ENCODE measurements around the gene SUFU. TPM values are rescaled to one million over a fixed set of nuclear protein-coding genes. Genes with fewer than 3 reads are reported as not detected.
A peak's percentile ranks its signal among the peaks of the same experiment; 100 is the strongest.

Gene SUFU
- total and polyA plus RNA-seq, 2 of the 8 experiments (the other 6 are each of a cell fraction or from before 2014, with no cell fraction given): 7.0 to 10.8 TPM

DNA sequence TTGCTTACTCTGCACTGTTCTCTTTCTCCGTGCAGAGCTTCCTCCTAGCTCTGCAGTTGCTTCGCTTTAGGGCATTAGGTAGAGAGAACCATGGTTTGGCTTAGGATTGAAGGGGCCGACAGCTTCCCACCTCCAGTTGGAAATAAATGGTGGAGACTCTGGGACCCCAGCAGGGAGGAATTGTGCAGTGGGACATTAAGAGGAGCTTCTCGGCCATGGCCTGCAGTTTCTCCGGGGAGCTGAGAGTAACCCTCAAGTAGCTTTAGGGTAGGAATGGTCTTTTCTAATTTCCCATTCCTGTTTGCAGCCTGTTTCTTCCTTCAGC, 1.2 kb downstream of the SUFU start:
- DNase-seq (ENCODE audit: low read depth in 1 of 2, low spot score in 2 of 2) (no peak), FAIRE-seq (no peak)
- H3K4ac ChIP-seq (replicated peaks; ENCODE audit: insufficient read length, low read depth, low read length): no peak overlapping the region
- H3K14ac ChIP-seq (ENCODE audit: insufficient read length): no peak overlapping the region
- TF ChIP-seq MAFK (IDR thresholded peaks at IDR 0.05; ENCODE audit: low read depth, low read length) (peak; percentile 35; the same call in 1 of the 2 replicates), POLR2AphosphoS5 (IDR thresholded peaks at IDR 0.05; ENCODE audit: low read depth, low read length) (no peak)
- no peak overlapping the region for H3K27ac ChIP-seq (ENCODE audit: low read depth, low read length)
- no peak overlapping the region for H3K56ac ChIP-seq (replicated peaks; ENCODE audit: insufficient read length, low read depth, low read length)
- H4K5ac ChIP-seq (ENCODE audit: insufficient read length, low read depth, low read length): no peak overlapping the region
- peaks cover 3 to 8% (median 5%) of the 10 kb centered on the region in 4 experiments; a peak in 5 of 8 replicates for H3K36me3 ChIP-seq (ENCODE audit: control insufficient read depth in 2 of 4, insufficient read depth in 4 of 4, low read length in 3 of 4)
- POLR2A ChIA-PET (ENCODE audit: partially characterized antibody): interaction anchor here (1.2 to 2.1 kb wide), 6 partner anchors 9 to 140 kb away, joined by 3 to 6 read pairs (median 4); partner anchors contain the start of gene TRIM8
- H2BK20ac ChIP-seq (ENCODE audit: low read length): no peak overlapping the region
- no peak overlapping the region for H2AK5ac ChIP-seq (ENCODE audit: low read depth, low read length)
- no peaks in the 10 kb centered on the region for H3K9me3 ChIP-seq (ENCODE audit: insufficient read depth in 2 of 2, low read depth in 1 of 2, low read length in 1 of 2)
- no peaks in the 10 kb centered on the region; the same call in 1 of the 2 replicates for H3K79me1 ChIP-seq (ENCODE audit: low read depth, low read length)
- H3K18ac ChIP-seq (ENCODE audit: extremely low read depth, low read length): no peak overlapping the region
- no peak overlapping the region for H2BK12ac ChIP-seq (ENCODE audit: low read depth, low read length)
- peaks cover 14% of the 10 kb centered on the region for H3K23me2 ChIP-seq (ENCODE audit: low read depth, low read length)
- no peak overlapping the region for H2BK15ac ChIP-seq (ENCODE audit: low read length)
- peaks cover 2 to 11% (median 8%) of the 10 kb centered on the region in 4 experiments; a peak in 4 of 7 replicates for H3K27me3 ChIP-seq (replicated peaks in 1 of 4; ENCODE audit: control insufficient read depth in 3 of 4, extremely low read depth in 1 of 4, insufficient read depth in 3 of 4, low read length in 3 of 4)
- H3K4me3 ChIP-seq (ENCODE audit: extremely low read depth in 1 of 4, insufficient read depth in 2 of 4, low read depth in 3 of 4, low read length in 4 of 4): peak overlapping the region; percentile 71 to 100 (median 86)
- H3K4me1 ChIP-seq (replicated peaks in 1 of 4; ENCODE audit: control insufficient read depth in 3 of 4, insufficient read depth in 4 of 4, low read length in 3 of 4): peaks cover 0 to 10% (median 3%) of the 10 kb centered on the region in 4 experiments; a peak in 4 of 7 replicates
- H2AFZ ChIP-seq (ENCODE audit: low read length): peak overlapping the region; percentile 36; the same call in 1 of the 2 replicates
- no peak overlapping the region for H2BK120ac ChIP-seq (replicated peaks; ENCODE audit: low read depth, low read length)
- peak overlapping the region; percentile 88 to 90 for H3K4me2 ChIP-seq (ENCODE audit: insufficient read depth in 1 of 2, low read depth in 2 of 2, low read length in 2 of 2)
- WGBS, 2 experiments (ENCODE audit: extremely low coverage in 1 of 2, insufficient coverage in 1 of 2, insufficient read length in 1 of 2, insufficient replicate concordance in 2 of 2, low coverage in 1 of 2, low lambda C conversion rate in 2 of 2, missing lambda C conversion rate in 1 of 2): 41% methylated on average over 5 of the region's 5 CpGs; no CpG with 5 or more reads in 1 of the 2 experiments
- no peak overlapping the region for H2BK5ac ChIP-seq (ENCODE audit: low read depth, low read length)
- CTCF ChIA-PET (ENCODE audit: partially characterized antibody): interaction anchor here (0.8 to 16.5 kb wide), 15 partner anchors 8 to 275 kb away, joined by 3 to 182 read pairs (median 5); no protein-coding TSS in a partner anchor
- peaks cover 11 to 31% of the 10 kb centered on the region in 2 experiments for H4K20me1 ChIP-seq (replicated peaks in 1 of 2; ENCODE audit: control insufficient read depth in 1 of 2, insufficient read depth in 2 of 2, low read length in 2 of 2)
- H4K91ac ChIP-seq (replicated peaks; ENCODE audit: insufficient read length, low read length): no peak overlapping the region
- no peak overlapping the region for H3K23ac ChIP-seq (ENCODE audit: insufficient read length)
- no peak overlapping the region for H4K8ac ChIP-seq (ENCODE audit: extremely low read depth, insufficient read depth, low read length)
- peaks cover 0 to 21% of the 10 kb centered on the region in 2 experiments; a peak in 3 of 4 replicates for H3K79me2 ChIP-seq (ENCODE audit: control insufficient read depth in 1 of 2, insufficient read depth in 2 of 2, low read length in 2 of 2)
- H3K9ac ChIP-seq (replicated peaks in 1 of 4; ENCODE audit: extremely low read depth in 1 of 4, low read depth in 3 of 4, low read length in 3 of 4): peak overlapping the region in 1 of 4 experiments; percentile 16; a peak in 2 of 7 replicates

Measured in H1 (cell line).